GM18498 (cell line): Measurements from ENCODE around the gene COQ2.
"Not testable (repeated sequence)": the region's sequence is repeated elsewhere in the genome, so short reads cannot be mapped to it uniquely, and the experiment has no call there.

ENCODE experiments used
- ATAC-seq: cut with Tn5 transposase; IDR thresholded peaks from one replicate; pipeline ENCODE4 v1.9.1; 2021; ENCODE audit warnings: mild to moderate bottlenecking, moderate library complexity; ENCODE audit not compliant: unreplicated experiment

The COQ2 gene

DNA sequence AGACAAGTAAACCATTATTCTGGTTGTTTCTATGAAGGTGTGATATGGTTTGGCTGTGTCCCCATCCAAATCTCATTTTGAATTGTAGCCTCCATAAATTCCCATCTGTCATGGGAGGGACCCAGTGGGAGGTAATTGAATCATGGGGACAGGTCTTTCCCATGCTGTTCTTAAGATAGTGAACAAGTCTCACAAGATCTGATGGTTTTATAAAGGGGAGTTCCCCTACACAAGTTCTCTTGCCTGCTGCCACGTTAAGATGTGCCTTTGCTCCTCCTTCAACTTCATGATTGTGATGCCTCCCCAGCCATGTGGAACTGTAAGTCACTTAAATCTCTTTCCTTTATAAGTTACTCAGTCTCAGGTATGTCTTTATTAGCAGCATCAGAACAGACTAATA is 3.8 kb upstream of the COQ2 start:
- not testable (repeated sequence) for ATAC-seq

DNA sequence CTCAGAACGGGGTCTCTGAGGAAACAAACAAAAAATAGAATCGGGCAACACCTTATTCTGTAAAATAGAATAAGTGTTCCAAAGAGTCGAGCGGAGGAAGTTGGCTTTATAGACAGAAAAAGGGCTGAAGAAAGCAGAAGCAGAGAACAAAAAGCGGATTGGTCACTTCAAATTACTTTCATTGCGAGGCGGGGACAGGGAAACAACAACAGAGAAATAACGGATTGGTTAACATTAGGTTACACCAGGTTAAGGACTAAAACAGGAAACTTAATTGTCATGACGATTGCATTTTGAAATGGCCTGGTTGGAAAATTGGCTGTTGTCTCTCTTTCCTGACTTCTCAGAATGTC is 433 bp upstream of the COQ2 start:
- peak; percentile 5 for ATAC-seq

DNA sequence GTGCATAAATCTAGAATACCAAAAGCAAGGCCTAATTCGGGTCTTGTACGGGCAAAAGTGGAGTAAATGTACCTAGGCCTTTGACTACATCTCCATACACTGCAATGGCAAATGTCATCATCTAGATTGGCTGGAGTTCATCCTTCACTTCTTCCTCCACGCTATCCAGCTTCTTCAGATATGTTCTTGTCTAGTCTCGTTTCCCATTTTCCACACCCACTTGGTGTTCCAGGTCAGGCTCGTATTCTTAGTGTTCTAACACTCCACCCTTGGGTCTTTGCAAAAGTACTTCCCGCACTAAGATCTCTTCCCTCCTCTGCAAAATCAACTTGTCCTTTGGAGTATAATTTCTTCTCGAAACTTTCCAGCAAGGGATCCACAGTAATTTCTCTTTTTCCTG is 1.4 kb downstream of the COQ2 start:
- no peak for ATAC-seq

DNA sequence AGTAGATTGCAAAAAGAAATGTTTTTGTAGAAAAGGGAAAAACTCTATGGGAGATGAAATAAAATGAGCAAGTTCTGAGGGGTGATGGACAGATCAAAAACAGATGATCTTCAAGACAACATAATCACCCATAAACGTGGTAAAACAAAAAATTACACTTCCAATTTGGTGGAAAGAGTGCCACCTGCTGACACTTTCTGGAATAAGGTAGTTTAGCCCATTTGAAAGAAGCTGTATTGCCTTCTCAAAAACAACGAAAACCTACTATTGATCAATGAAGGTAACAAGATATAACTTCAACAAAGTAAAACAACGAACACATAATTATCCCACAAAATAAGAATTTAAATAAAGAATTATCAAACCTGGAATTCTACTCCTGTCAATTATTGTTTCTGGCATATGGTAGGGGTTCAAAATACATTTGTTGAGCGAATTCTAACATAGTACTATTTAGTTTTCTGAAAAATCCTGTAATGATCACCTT is 2.5 kb downstream of the COQ2 start:
- no peak for ATAC-seq

DNA sequence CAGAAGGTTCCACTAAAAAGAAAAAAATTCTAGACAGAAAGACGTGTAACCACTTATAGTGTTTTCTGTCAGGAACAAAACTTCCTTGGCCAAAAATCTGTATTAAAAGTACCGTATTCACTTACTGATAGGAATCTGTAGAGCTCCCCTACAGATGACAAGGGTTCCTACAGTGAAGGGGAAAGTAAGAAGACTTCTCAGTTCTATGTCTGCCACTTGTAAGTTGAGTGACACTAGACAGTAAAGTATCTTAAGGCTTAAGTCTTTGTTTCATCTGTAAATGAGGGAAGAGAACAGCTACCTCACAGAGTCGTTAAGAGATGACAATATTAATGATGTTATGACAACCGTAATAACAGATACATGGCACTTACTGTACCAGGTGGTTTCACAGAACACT is 3.3 kb downstream of the COQ2 start:
- peak; percentile 28 for ATAC-seq

DNA sequence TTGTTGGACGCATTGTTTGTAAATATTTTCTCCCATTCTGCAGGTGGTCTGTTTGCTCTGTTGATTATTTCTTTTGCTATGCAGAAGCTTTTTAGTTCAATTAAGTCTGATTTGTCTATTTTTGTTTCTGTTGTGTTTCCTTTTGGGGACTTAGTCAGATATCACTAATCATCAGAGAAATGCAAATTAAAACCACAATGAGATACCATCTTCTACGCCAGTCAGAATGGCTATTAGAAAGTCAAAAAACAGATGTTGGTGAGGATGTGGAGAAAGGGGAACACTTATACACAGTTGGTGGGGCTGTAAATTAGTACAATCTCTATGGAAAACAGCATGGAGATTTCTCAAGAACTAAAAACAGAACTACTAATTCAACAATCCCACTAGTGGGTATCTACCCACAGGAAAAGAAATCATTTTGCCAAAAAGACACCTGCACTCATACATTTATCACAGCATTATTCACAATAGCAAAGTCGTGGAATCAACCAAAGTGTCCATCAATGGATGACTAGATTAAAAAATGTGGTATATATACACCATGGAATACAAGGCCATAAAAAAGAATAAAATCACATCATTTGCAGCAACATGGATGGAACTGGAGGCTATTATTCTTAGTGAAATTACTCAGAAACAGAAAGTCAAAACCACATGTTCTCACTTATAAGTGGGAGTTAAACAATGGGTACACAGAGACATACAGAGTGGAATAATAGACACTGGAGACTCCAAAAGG is 8.1 kb downstream of the COQ2 start:
- peak; percentile 73 for ATAC-seq

DNA sequence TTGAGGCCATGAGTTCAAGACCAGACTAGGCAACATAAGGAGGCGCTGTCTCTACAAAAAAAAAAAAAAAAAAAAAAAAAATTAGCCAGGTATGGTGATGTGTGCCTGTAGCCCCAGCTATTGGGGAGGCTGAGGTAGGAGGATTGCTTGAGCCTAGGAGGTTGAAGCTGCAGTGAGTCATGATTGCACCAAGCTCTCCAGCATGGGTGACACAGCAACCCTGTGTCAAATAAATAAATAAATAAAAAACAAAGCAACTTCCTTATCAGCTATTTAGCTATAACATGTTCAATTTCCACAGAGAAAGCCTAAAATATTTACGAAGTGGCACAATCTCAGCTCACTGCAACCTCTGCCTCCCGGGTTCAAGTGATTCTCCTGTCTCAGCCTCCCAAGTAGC is 10.7 kb downstream of the COQ2 start:
- ATAC-seq: not testable (repeated sequence)

DNA sequence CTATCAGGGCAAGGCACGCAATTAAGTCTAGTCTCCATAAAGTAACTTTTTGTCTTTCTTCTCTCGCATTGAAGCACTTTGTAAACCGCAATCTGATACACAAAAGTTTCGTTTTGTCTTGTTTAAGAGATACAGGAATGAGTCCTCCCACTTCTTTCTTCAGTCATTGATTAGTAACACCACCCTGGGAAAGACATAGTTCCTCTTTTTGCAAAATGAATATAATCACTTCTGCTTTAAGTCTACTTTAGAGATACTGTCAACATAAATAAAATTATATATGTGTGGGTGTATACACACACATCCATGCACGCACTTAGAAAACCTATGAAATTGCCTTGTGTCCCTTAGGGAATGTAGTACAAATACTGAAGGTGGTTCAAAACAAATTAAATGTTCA is 11.7 kb downstream of the COQ2 start:
- peak; percentile 82 for ATAC-seq

DNA sequence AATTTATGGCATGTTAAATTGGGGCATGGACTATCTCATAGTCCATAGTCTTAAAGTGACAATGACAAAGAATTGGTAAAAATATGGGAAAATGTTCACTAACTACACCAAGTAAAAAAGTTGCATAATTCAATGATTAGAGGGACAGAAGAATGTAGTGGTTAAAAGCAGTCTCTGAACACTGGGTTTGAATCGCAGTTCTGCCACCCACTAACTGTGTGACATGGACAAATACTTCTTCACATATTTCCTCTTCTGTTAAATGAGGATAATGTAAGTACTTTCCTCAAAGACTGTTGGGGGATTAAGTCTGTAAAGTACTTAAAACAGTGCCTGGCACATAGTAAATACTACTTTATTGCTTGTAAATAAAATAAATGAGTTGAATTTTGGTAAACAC is 15.3 kb downstream of the COQ2 start:
- ATAC-seq: no peak

DNA sequence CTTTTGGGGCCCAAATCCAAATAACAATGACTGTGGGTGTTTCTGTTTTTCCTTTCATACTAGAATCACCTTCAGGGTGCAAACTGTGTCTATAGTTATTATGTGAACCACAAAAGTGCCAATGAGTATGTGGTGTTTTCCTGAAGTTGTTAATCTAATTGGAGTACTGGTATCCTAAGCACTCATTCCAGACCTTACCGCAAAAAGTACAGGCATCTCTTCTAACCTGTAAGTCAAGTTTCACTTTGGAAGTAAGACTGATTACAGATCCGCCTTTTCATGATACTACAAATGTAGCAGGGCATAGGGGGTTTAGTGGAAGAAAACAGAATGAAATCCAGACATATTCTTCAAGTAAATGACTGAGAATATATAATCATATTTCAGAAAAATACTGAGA is 16.1 kb downstream of the COQ2 start:
- ATAC-seq: no peak

DNA sequence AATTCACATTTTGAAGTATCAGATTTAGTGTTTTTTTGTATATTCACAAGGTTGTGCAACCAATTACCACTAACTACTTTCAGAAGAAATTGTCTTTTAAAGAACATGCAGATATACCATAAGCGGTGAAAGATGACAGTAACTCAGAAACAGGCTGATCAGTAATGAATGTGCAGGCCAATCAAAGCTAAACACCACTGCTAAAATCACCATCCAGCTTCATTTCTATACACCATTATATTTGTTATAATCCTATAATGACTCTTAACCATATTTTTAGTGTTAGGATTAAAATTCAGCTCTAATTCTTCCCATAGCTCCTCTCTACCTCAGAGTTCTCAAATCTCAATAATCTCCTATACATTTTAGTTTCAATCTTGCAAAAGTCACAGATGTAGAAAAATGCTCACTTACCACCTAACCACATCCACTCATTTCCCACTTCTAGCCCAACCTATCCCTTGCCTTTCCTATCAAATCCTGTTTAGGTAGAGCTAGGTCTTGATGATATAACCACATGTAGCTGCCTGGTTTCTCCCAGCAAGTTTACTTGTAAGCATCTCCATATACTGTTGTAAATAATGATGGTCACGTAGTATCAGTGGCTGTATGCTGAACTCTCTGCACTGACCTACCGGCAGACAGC is 16.6 kb downstream of the COQ2 start:
- ATAC-seq: no peak

DNA sequence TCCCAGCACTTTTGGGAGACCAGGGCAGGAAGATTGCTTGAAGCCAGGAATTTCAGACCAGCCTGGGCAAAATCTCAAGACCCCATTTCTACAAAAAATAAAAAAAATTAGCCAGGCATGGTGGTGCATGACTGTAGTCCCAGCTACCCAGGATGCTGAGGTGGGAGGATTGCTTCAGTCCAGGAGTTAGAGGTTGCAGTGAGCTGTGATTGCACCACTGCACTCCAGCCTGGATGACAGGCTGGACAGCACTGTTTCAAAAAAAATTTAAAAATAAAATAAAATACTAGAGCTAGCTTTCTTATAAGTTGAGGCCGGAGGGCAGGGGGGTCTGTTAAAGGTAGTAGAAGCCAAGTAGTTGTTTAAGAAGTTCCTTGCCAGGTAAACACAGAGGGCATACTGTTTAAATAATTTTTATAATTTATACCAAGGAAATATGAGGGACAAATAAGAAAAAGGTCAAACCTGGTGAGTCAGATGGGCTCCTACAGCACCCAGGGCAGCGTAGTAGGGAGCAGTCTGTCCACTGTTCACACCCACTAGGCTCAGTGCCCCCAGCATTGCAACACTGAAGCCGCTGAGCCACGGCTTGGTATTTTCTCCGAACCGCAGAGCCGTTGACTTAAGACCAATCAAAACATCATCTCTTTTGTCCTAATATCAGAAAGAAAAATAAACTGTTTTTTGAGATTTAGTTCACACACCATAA is 17.3 kb downstream of the COQ2 start:
- no peak for ATAC-seq

DNA sequence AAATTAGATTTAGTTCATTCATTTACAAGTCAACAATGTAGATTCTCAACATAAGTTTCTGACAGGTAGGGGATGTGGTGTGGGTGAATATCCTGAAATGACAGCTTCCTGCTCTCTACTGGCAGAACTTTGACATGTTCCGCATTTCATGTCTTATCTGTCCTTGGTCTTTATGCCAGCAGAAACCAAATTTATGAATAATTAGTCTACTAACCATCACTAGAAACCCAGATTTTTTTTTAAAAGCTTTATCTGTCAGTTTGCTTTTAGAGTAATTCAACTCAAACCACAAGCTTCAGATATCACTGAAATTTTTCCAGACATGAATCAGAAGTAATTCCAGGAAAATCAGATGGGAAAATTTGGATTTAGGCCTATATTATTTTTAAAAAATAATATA is 17.9 kb downstream of the COQ2 start:
- ATAC-seq: peak; percentile 52

DNA sequence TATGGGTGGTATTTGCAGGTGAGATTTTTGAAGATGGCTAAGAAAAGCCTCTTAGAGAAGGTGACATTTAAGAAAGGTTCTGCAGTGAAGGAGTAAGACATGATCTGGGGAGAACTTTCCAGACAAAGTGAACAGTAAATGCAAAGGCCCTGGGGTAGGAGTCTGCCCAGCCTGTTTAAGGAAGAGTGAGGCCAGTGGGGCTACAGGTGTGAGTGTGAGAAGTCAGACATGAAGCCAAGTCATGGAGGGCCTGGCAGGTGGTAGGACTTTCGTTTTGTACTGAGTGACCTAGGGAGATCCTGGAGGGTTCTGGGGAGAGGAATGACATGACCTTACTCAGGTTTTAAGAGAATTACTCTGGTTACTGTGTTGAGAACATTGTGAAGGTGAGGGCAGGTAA is 21.5 kb downstream of the COQ2 start:
- ATAC-seq: no peak

DNA sequence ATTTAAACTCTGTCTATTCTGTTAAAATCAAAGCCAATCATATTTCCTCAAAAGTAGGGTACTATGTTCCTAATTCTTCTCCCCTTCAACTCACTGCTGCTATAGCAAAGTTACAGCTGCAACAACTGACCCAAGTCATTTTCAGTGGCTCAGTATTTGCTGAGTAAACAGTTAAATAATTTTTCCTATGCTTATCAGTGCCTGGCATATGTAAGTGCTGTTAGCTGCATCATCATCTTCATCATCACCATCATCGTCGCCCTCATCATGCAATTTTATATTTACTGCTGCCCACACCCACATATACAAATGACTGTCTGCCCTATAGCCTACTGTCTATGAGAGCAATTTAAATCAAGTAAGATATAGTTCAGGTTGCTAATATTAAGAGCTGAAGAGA is 21.9 kb downstream of the COQ2 start:
- ATAC-seq: no peak

DNA sequence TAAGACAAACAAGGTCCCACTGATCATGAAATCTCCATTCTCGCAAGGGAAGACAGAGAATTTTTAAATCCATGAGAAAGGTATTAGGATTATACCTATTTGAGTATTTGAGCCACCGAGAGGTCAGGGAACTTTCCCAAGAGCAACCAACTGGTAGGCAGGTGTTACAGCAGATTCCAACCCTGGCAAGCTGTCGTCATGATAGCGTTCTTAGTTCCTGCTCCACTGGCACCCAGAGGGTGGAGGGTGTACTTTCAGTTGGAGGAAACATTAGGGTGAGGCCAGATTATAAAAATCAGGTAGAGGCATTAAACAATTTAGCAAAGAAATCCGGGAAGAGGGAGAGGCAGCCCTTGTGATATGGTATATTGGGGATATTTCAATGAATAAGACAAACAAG is 23.3 kb downstream of the COQ2 start:
- ATAC-seq: no peak

DNA sequence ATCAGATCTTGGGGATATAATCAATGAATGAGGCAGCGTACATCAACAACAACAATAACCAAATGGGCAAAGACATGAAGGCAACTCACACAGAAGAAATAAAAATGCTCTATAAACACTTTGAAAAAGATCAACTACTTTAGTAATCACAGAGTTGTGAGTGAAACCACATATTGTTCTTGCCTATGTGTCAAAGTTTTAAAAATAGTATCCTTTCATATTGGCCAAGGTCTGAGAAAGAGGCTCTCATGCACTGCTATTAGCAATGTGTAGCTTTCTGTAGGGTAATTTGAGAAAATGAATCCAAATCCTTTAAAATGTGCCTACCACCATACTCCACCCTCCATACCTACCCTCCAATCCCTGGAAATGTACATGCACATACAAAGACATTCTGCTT is 25.0 kb downstream of the COQ2 start:
- no peak for ATAC-seq

DNA sequence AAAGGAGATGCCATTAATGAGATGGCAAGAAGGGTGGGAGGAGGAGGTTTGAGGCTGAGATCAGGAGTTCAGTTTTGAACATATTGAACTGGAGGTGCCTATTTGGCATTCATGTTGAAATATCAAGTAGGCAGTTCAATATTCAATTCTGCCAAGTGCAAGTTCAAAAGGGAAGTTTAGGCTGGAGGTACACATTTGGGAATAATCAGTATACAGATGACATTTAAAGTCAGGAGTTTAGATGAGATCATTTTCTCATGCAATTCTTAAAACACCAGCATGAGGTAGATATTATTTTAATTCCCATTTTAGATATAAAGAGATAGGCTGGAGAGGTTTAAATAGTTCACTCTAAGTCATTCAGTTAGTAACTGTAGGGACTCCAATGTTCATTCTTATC is 26.1 kb downstream of the COQ2 start:
- ATAC-seq: no peak

DNA sequence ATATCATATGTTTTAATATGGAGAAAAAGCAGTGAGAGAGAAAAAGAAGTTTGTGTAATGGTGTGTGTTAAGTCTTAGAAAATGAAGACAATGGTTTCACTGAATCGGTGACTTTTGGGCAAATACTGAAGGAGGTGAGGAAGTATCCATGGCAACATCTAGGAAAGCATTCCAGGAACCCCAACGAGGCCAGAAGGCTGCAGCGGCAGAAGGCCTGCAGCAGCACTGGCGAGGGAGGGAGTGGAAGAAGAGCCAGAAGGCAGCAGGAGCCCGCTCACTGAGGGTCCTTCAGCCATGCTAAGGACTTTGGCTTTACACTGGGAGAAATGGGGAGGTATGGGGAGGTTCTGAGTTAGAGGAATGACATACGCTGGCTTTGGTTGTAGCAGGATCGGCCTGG is 26.8 kb downstream of the COQ2 start:
- no peak for ATAC-seq

DNA sequence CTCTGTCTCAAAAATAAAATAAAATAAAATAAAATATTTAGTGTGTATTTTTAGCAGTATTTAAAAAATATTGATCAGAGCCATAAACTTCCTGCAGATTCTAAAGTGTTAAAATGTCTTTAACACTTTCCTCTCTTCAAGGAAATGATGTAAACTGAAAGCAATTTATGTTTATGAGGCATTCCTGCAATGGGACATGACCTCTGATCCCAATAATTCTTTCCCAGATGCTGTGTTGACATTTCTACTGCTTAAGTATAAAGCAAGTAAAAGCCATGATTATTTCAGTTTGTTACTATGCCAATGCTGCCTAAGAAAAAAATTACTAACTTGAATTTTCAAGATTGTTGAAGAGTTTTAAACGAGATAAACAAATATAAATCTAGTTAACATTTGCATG is 29.0 kb downstream of the COQ2 start:
- ATAC-seq: no peak

DNA sequence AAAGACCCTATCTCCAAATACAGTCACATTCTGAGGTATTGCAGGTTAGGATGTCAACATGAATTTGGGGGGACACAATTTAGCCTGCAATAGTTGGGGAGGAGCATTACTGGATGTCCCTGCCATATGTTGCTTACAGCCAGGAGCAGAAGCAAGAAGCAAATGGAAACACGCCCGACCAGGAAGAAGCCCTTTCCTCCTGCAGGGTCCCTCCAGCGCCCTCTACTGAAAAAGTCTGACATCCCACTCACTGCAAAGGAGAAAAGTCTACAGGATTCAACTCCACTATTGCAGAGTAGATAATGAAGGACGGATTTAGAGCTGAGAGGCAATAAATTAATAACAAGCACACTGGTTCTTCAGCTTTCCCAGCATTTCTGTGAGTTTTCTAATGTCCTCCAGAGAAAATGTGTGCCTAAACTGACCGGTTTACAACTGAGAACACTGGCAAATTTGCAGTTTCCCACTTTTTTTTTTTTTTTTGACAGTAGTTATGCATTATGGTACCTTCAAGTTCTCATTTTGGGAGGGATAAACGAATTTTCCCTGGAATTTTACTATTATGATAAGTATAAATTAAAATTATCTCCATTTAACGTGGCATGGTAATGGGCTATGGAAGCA is 31.7 kb downstream of the COQ2 start:
- ATAC-seq: peak; percentile 57

DNA sequence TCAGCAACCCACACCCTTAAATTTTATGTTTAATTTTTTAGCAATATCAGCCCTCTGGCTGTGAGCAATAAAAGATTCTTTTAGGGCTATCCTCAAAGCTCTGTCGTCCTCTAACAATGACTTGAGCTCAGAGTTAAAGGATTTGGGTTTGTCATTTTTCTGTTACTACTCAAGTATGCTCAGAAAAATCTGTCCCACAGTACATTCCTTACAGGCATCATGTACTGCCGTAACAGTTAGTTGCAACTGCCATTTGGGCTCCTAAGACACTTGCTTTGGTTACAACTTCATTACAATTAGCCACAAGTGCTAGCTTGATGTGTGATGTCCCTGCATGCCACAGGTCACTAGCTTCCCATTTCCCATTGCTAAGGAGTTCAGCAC is 33.2 kb downstream of the COQ2 start:
- no peak for ATAC-seq
